Right renal pelvis (tissue), 4 donors: Measurements from ENCODE around the gene SULT1A2. TPM values are rescaled to one million over a fixed set of nuclear protein-coding genes. Genes with fewer than 3 reads are reported as not detected.
"Not testable (repeated sequence)": the region's sequence is repeated elsewhere in the genome, so short reads cannot be mapped to it uniquely, and the experiment has no call there.

Source experiments
- DNase-seq, 4 donors: peaks; one replicate each; pipeline ENCODE4 v3.0.0-alpha.2; 2013; ENCODE audit warnings: low read depth in 4 of 4, low spot score in 3 of 4, missing footprints in 1 of 4
- polyA plus RNA-seq, 4 donors: library from polyadenylated mRNA; unstranded; fragments of 120-200 nt; gene quantifications; one replicate each; pipeline ENCODE4 v1.2.1, GENCODE V29; 2013; ENCODE audit not compliant: insufficient read length in 4 of 4

Gene SULT1A2
- polyA plus RNA-seq, 4 donors, result 0.83 to 2.3 (median 1.8) TPM

GRCh38 chr16:28562199-28562598 lies 34.7 kb downstream of the SULT1A2 start:
- DNase-seq, result no peak

- DNase-seq, result no peak
These were observed 35.2 kb downstream of the SULT1A2 start for GRCh38 chr16:28561557-28562187.

GRCh38 chr16:28558456-28558855 lies 38.4 kb downstream of the SULT1A2 start:
- no peak for DNase-seq

GRCh38 chr16:28556914-28557320 lies 39.9 kb downstream of the SULT1A2 start:
- no peak for DNase-seq

GRCh38 chr16:28555561-28555960 lies 41.3 kb downstream of the SULT1A2 start:
- no peak for DNase-seq

- no peak for DNase-seq
These were observed 42.0 kb downstream of the SULT1A2 start for GRCh38 chr16:28554634-28555423.

GRCh38 chr16:28553776-28554633 lies 42.8 kb downstream of the SULT1A2 start, which contains the start of gene SGF29:
Gene SGF29 (plus strand): TSS chr16:28553920. CDS start chr16:28581070, 27,150 bp downstream.
- peak; percentile 88 to 97 (median 92) for DNase-seq

GRCh38 chr16:28549301-28549899 lies 47.5 kb downstream of the SULT1A2 start:
- no peak for DNase-seq

GRCh38 chr16:28548306-28548802 lies 48.5 kb downstream of the SULT1A2 start:
- no peak for DNase-seq

- DNase-seq, result no peak
These were observed 50.2 kb downstream of the SULT1A2 start for GRCh38 chr16:28546626-28547025.

GRCh38 chr16:28545964-28546363 lies 50.9 kb downstream of the SULT1A2 start:
- not testable (repeated sequence) for DNase-seq

- no peak for DNase-seq
These were observed 51.9 kb downstream of the SULT1A2 start for GRCh38 chr16:28544998-28545397.

GRCh38 chr16:28543072-28543471 lies 53.8 kb downstream of the SULT1A2 start:
- DNase-seq, result no peak

GRCh38 chr16:28542646-28543045 lies 54.2 kb downstream of the SULT1A2 start:
- DNase-seq, result no peak

Other genes starting within 250 kb of the SULT1A2 start
- gene NPIPB6, start 233.5 kb downstream of the SULT1A2 start, polyA plus RNA-seq, result 1 to 10 TPM; 1.0 to 1.7 (median 1.3) TPM
- gene EIF3CL, start 193.2 kb downstream of the SULT1A2 start, polyA plus RNA-seq, result 100 to 1,000 TPM in 1 of 4 donors, 10 to 100 TPM in 3; 80.4 to 101 (median 89.2) TPM
- under 1 TPM in 2 of 4 donors, not detected in 2; 0.26 to 0.29 TPM for gene NPIPB7, start 124.7 kb downstream of the SULT1A2 start, polyA plus RNA-seq
- 10 to 100 TPM; 31.2 to 44.9 (median 36.6) TPM for gene CLN3, start 105.0 kb downstream of the SULT1A2 start, polyA plus RNA-seq
- gene APOBR, start 102.4 kb downstream of the SULT1A2 start, polyA plus RNA-seq, result under 1 TPM; 0.42 to 0.84 (median 0.61) TPM
- gene IL27, start 90.2 kb downstream of the SULT1A2 start, polyA plus RNA-seq, result under 1 TPM in 1 of 4 donors, not detected in 3; 0.05 TPM
- gene NUPR1, start 58.1 kb downstream of the SULT1A2 start, polyA plus RNA-seq, result 10 to 100 TPM in 3 of 4 donors, 1 to 10 TPM in 1; 9.4 to 15.4 (median 11.4) TPM
- 10 to 100 TPM; 21.5 to 24.0 (median 22.5) TPM for gene SGF29, start 43.1 kb downstream of the SULT1A2 start, polyA plus RNA-seq
- gene SULT1A1, start 13.0 kb upstream of the SULT1A2 start, polyA plus RNA-seq, result 10 to 100 TPM; 20.8 to 29.4 (median 22.6) TPM
- 1 to 10 TPM in 2 of 4 donors, not detected in 2; 1.2 to 1.3 TPM for gene NPIPB8, start 41.0 kb upstream of the SULT1A2 start, polyA plus RNA-seq
- gene EIF3C, start 114.4 kb upstream of the SULT1A2 start, polyA plus RNA-seq, result 100 to 1,000 TPM; 402 to 594 (median 528) TPM
- 1 to 10 TPM in 3 of 4 donors, under 1 TPM in 1; 1.00 to 2.0 (median 1.3) TPM for gene NPIPB9, start 154.7 kb upstream of the SULT1A2 start, polyA plus RNA-seq
- 100 to 1,000 TPM in 2 of 4 donors, 10 to 100 TPM in 2; 92.5 to 130 (median 105) TPM for gene ATXN2L, start 225.9 kb upstream of the SULT1A2 start, polyA plus RNA-seq
- gene TUFM, start 249.3 kb upstream of the SULT1A2 start, polyA plus RNA-seq, result 100 to 1,000 TPM; 201 to 235 (median 207) TPM